ENCODE data around the gene PSME4.

GRCh38 chr2:53867169-53867568 lies 103.6 kb downstream of the PSME4 start:
- TF ChIP-seq POLR2A (IDR thresholded peaks at IDR 0.05) (no peak), POLR2AphosphoS5 (IDR thresholded peaks at IDR 0.05) (no peak)
- TF ChIP-seq, protein P1, sequence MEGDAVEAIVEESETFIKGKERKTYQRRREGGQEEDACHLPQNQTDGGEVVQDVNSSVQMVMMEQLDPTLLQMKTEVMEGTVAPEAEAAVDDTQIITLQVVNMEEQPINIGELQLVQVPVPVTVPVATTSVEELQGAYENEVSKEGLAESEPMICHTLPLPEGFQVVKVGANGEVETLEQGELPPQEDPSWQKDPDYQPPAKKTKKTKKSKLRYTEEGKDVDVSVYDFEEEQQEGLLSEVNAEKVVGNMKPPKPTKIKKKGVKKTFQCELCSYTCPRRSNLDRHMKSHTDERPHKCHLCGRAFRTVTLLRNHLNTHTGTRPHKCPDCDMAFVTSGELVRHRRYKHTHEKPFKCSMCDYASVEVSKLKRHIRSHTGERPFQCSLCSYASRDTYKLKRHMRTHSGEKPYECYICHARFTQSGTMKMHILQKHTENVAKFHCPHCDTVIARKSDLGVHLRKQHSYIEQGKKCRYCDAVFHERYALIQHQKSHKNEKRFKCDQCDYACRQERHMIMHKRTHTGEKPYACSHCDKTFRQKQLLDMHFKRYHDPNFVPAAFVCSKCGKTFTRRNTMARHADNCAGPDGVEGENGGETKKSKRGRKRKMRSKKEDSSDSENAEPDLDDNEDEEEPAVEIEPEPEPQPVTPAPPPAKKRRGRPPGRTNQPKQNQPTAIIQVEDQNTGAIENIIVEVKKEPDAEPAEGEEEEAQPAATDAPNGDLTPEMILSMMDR (IDR thresholded peaks at IDR 0.05), result no peak

Measured in prostate gland (tissue), 2 donors.